ENCODE measurements around the gene PCBP1. TPM values are rescaled to one million over a fixed set of nuclear protein-coding genes. Genes with fewer than 3 reads are reported as not detected.
A peak's percentile ranks its signal among the peaks of the same experiment; 100 is the strongest.

PCBP1 gene
- total and polyA plus RNA-seq, 9 of the 15 experiments (the other 6 are each of a cell fraction or from before 2014, with no cell fraction given) = 19.2 to 407 (median 78.1) TPM

DNA sequence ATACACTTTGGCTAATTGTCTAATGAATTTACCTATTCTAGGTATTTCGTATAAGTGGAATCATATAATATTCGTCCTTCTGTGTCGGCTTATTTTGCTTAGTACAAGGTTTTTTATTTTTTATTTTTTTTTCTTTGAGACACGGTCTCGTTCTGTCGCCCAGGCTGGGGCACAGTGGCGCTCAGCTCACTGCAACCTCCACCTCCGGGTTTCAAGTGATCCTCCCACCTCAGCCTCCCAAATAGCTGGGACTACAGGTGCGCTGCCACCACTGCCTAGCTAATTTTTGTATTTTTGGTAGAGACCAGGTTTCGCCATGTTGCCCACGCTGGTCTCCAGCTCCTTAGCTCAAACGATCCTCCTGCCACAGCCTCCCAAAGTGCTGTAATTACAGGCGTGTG, 38.2 kb downstream of the PCBP1 start (continued):
- no peak for TF ChIP-seq PRPF4 (IDR thresholded peaks at IDR 0.05; ENCODE audit: insufficient read depth, low read depth, low read length, poor library complexity, severe bottlenecking)
- no peak for TF ChIP-seq FUS (optimal IDR thresholded peaks at IDR 0.05; ENCODE audit: low read depth, low read length)
- TF ChIP-seq HLTF (IDR thresholded peaks at IDR 0.05) = 0 out of 2 replicates have a peak, but pooled peaks have one; percentile 27
- TF ChIP-seq, protein P1, sequence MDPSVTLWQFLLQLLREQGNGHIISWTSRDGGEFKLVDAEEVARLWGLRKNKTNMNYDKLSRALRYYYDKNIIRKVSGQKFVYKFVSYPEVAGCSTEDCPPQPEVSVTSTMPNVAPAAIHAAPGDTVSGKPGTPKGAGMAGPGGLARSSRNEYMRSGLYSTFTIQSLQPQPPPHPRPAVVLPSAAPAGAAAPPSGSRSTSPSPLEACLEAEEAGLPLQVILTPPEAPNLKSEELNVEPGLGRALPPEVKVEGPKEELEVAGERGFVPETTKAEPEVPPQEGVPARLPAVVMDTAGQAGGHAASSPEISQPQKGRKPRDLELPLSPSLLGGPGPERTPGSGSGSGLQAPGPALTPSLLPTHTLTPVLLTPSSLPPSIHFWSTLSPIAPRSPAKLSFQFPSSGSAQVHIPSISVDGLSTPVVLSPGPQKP (CRISPR knock-in tag; IDR thresholded peaks at IDR 0.05) = no peak
- TF ChIP-seq STAT5B (CRISPR knock-in tag; IDR thresholded peaks at IDR 0.05) = no peak
- TF ChIP-seq NFE2L1 (tag; IDR thresholded peaks at IDR 0.05; ENCODE audit: borderline replicate concordance, low read depth) = no peak
- no peak for TF ChIP-seq ZNF134 (CRISPR knock-in tag; conservative IDR thresholded peaks at IDR 0.05)
- TF ChIP-seq ESRRA (IDR thresholded peaks at IDR 0.05; ENCODE audit: borderline replicate concordance, low read depth) = no peak
- TF ChIP-seq ZNF217 (CRISPR knock-in tag; IDR thresholded peaks at IDR 0.05) = no peak
- no peak for TF ChIP-seq ZZZ3 (IDR thresholded peaks at IDR 0.05)
- no peak for TF ChIP-seq ZNF354B (CRISPR knock-in tag; IDR thresholded peaks at IDR 0.05)
- peak; percentile 69 for TF ChIP-seq ZNF316 (IDR thresholded peaks at IDR 0.05)
- TF ChIP-seq ZNF263 (CRISPR knock-in tag; IDR thresholded peaks at IDR 0.05; ENCODE audit: borderline replicate concordance) = no peak
- TF ChIP-seq NFIC (IDR thresholded peaks at IDR 0.05) = no peak
- TF ChIP-seq, protein P2, sequence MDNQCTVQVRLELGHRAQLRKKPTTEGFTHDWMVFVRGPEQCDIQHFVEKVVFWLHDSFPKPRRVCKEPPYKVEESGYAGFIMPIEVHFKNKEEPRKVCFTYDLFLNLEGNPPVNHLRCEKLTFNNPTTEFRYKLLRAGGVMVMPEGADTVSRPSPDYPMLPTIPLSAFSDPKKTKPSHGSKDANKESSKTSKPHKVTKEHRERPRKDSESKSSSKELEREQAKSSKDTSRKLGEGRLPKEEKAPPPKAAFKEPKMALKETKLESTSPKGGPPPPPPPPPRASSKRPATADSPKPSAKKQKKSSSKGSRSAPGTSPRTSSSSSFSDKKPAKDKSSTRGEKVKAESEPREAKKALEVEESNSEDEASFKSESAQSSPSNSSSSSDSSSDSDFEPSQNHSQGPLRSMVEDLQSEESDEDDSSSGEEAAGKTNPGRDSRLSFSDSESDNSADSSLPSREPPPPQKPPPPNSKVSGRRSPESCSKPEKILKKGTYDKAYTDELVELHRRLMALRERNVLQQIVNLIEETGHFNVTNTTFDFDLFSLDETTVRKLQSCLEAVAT (IDR thresholded peaks at IDR 0.05) = peak in 1 of 2 experiments; percentile 73; a peak in 1 of 4 replicates
- TF ChIP-seq ZNF75A (CRISPR knock-in tag; IDR thresholded peaks at IDR 0.05) = no peak
- TF ChIP-seq CBFB (CRISPR knock-in tag; IDR thresholded peaks at IDR 0.05) = no peak
- no peak for TF ChIP-seq PHF21A (IDR thresholded peaks at IDR 0.05; ENCODE audit: borderline replicate concordance, low read depth)
- no peak for TF ChIP-seq SNIP1 (IDR thresholded peaks at IDR 0.05; ENCODE audit: low read depth)
- TF ChIP-seq, protein P3, sequence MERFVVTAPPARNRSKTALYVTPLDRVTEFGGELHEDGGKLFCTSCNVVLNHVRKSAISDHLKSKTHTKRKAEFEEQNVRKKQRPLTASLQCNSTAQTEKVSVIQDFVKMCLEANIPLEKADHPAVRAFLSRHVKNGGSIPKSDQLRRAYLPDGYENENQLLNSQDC (CRISPR knock-in tag; IDR thresholded peaks at IDR 0.05) = no peak
- no peak for TF ChIP-seq KDM1A (IDR thresholded peaks at IDR 0.05)
- no peak for TF ChIP-seq SMAD3 (CRISPR knock-in tag; conservative IDR thresholded peaks at IDR 0.05)

Measured in K562 (cell line).